ENCODE measurements around the gene GALT. TPM values are rescaled to one million over a fixed set of nuclear protein-coding genes. Genes with fewer than 3 reads are reported as not detected.

GALT gene
- total RNA-seq, 1 experiment from 2014 or later: 7.6 TPM

GRCh38 chr9:34662526-34663302 is 16.2 kb downstream of the GALT start, which contains the start of gene CCL27:
CCL27 (minus strand) TSS chr9:34662657; CDS start chr9:34662633, 24 bp downstream.
- Histone ChIP-seq H2AFZ (ENCODE audit: low read length) (no peak within 1 kb of the TSS), H3K27ac (ENCODE audit: low read length) (no peak within 1 kb of the TSS), H4K20me1 (ENCODE audit: low read length) (no peaks in the 10 kb centered on the region), H3K79me2 (ENCODE audit: low read length) (no peaks in the 10 kb centered on the region), H3K9me3 (ENCODE audit: low read length) (no peaks in the 10 kb centered on the region), H3K4me2 (ENCODE audit: low read length) (no peak within 1 kb of the TSS), H3K27me3 (ENCODE audit: low read length) (no peaks in the 10 kb centered on the region), H3K9me2 (replicated peaks; ENCODE audit: low read length) (no peaks in the 10 kb centered on the region), H3F3A (ENCODE audit: low read length, unreplicated experiment) (no peaks in the 10 kb centered on the region), H3K4me1 (ENCODE audit: insufficient read depth, low read length) (peaks cover 6% of the 10 kb centered on the region), H3K4me3 (ENCODE audit: low read length) (no peak within 1 kb of the TSS), H3K36me3 (ENCODE audit: low read depth, low read length) (no peaks in the 10 kb centered on the region), H3K9ac (ENCODE audit: low read length) (no peak within 1 kb of the TSS)
- ChIA-PET POLR2A (ENCODE audit: unreplicated experiment) (interaction anchor here (0.5 kb wide), 1 partner anchor 441 kb away, joined by 10 read pairs; no protein-coding TSS in a partner anchor), CTCF (interaction anchor here (0.6 kb wide), 1 partner anchor 16 kb away, joined by 3 read pairs; no protein-coding TSS in a partner anchor)
- TF ChIP-seq EZH2 (IDR thresholded peaks at IDR 0.05; ENCODE audit: low read length, unreplicated experiment): no peak
- TF ChIP-seq CTCF (conservative IDR thresholded peaks at IDR 0.05; ENCODE audit: low read depth, low read length): no peak
- TF ChIP-seq EZH2phosphoT487 (IDR thresholded peaks at IDR 0.05; ENCODE audit: borderline replicate concordance, low read length): no peak
- DNase-seq (no peak), ATAC-seq (no peak)
- intact Hi-C loops (cut with micrococcal nuclease): no loop called here
- BruUV-seq (replicated peaks): no TSS peak

- Histone ChIP-seq H3K79me2 (ENCODE audit: low read length) (no peaks in the 10 kb centered on the region), H3F3A (ENCODE audit: low read length, unreplicated experiment) (no peaks in the 10 kb centered on the region), H3K4me3 (ENCODE audit: low read length) (no peak overlapping the region), H3K36me3 (ENCODE audit: low read depth, low read length) (no peaks in the 10 kb centered on the region), H2AFZ (ENCODE audit: low read length) (no peak overlapping the region), H4K20me1 (ENCODE audit: low read length) (no peaks in the 10 kb centered on the region), H3K9ac (ENCODE audit: low read length) (no peak overlapping the region), H3K9me2 (replicated peaks; ENCODE audit: low read length) (no peaks in the 10 kb centered on the region), H3K4me1 (ENCODE audit: insufficient read depth, low read length) (peaks cover 6% of the 10 kb centered on the region), H3K27me3 (ENCODE audit: low read length) (no peaks in the 10 kb centered on the region), H3K9me3 (ENCODE audit: low read length) (no peaks in the 10 kb centered on the region), H3K27ac (ENCODE audit: low read length) (no peak overlapping the region), H3K4me2 (ENCODE audit: low read length) (no peak overlapping the region)
- DNase-seq (no peak), ATAC-seq (no peak)
- intact Hi-C loops (cut with micrococcal nuclease): no loop called here
- BruUV-seq (replicated peaks): no TSS peak
- TF ChIP-seq EZH2phosphoT487 (IDR thresholded peaks at IDR 0.05; ENCODE audit: borderline replicate concordance, low read length): no peak
- TF ChIP-seq CTCF (conservative IDR thresholded peaks at IDR 0.05; ENCODE audit: low read depth, low read length): no peak
- no peak for TF ChIP-seq EZH2 (IDR thresholded peaks at IDR 0.05; ENCODE audit: low read length, unreplicated experiment)
- CTCF ChIA-PET: interaction anchor here (0.6 kb wide), 1 partner anchor 16 kb away, joined by 3 read pairs; no protein-coding TSS in a partner anchor
- POLR2A ChIA-PET (ENCODE audit: unreplicated experiment): interaction anchor here (0.5 kb wide), 1 partner anchor 440 kb away, joined by 10 read pairs; no protein-coding TSS in a partner anchor
Observed at GRCh38 chr9:34663303-34663605, 16.8 kb downstream of the GALT start.

Measured in PC-3 (cell line).